SK-N-SH (cell line): ENCODE data around the gene GLRX5.

Experiments used
- CTCF ChIP-seq: fragments of 200-600 bp; sonication (generic); IDR thresholded peaks from 2 replicates; pipeline ENCODE4 v1.6.1; 2017; ENCODE audit warnings: antibody characterized with exemption, mild to moderate bottlenecking, moderate library complexity
- EP300 ChIP-seq, 2 experiments: IDR thresholded peaks; 2 replicates each; pipeline versions ENCODE4 v1.4.0 to v1.6.1; 2012; ENCODE audit warnings: borderline replicate concordance in 1 of 2, low read depth in 1 of 2, low read length in 1 of 2
- GATA2 ChIP-seq: sonication (generic); formaldehyde crosslinking; IDR thresholded peaks from 2 replicates; pipeline ENCODE4 v1.5.0; 2020; ENCODE audit warnings: mild to moderate bottlenecking, missing genetic modification reagents
- POLR2AphosphoS5 ChIP-seq: IDR thresholded peaks from 2 replicates; pipeline ENCODE4 v1.6.1; 2012; ENCODE audit warnings: low read depth, low read length
- RAD21 ChIP-seq: IDR thresholded peaks from 2 replicates; pipeline ENCODE4 v1.6.1; 2012; ENCODE audit warnings: mild to moderate bottlenecking, low read length
- REST ChIP-seq: IDR thresholded peaks from 2 replicates; pipeline ENCODE4 v1.6.1; 2012; ENCODE audit warnings: mild to moderate bottlenecking, low read depth, low read length, moderate library complexity
- RXRA ChIP-seq: IDR thresholded peaks from 2 replicates; pipeline ENCODE4 v1.4.0; 2012; ENCODE audit warnings: low read depth, mild to moderate bottlenecking, borderline replicate concordance
- TCF12 ChIP-seq: IDR thresholded peaks from 2 replicates; pipeline ENCODE4 v1.4.0; 2012
- YY1 ChIP-seq: IDR thresholded peaks from 2 replicates; pipeline ENCODE4 v1.4.0; 2012; ENCODE audit warnings: low read depth, mild to moderate bottlenecking

DNA sequence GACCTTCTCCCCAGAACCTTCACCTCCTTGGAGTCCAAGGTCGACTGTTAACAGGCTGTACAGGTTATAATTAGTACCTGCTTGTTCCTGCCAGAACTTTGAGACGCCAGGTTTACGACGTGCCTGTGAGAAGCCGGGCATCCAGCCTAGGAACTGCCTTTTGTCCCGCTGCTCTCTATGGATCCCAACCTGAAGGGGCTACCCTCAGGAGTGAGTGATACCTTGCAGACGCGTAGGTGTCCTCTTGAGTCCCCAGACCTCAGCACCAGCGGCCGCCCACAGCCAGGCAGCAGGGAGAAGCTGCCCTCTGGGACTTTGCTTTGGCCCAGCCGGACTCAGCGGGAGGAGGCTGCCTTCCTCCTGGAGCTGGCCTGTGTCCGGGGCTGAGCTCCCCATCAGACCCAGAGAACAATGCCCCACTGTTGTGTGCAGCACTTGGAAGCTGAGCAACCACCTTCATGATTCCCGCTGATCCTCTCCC, 34.6 kb upstream of the GLRX5 start:
- no peak for TF ChIP-seq YY1
- no peak for TF ChIP-seq CTCF
- no peak for TF ChIP-seq REST
- no peak for TF ChIP-seq GATA2 (CRISPR knock-in tag)
- TF ChIP-seq TCF12, result no peak
- TF ChIP-seq EP300 (IDR thresholded peaks at IDR 0.05; ENCODE audit: borderline replicate concordance in 1 of 2, low read depth in 1 of 2, low read length in 1 of 2), result no peak
- TF ChIP-seq POLR2AphosphoS5, result no peak
- TF ChIP-seq RAD21, result no peak
- TF ChIP-seq RXRA, result no peak
